ENCODE data around the gene DPYSL5.

The DPYSL5 gene

DNA sequence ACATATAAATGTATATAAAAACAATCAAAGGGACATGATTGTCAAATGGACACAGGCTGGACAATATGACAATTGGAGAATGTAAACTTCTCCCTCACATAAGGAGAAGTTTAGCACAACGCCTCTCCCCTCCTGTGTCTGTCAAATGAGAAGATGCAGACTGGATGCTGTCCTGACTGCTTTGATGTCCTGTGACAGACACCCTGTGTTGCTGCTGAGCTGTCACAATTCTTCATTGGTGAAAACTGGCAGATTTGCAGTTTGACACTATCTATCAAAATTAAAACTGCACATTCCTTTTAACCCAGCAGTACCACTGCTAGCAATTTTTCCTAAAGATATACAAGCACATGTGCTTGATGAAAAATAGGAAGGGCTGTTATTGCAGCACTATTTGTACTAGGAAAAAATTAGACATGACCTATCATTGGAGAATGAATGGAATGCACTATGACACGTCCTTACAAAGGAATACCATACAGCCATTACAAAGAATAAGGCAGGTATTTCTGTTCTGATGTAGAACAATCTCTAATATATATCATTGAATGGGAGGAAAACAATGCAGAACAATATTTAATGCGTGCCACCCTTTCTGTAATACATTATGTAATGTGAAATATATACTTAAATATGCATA is 12.4 kb downstream of the DPYSL5 start:
- H3K9ac ChIP-seq (ENCODE audit: low read length) = no peak overlapping the region
- no peak overlapping the region for H3K27ac ChIP-seq (ENCODE audit: low read length)
- H3K36me3 ChIP-seq (ENCODE audit: control insufficient read depth, low read depth, low read length) = no peaks in the 10 kb centered on the region
- no peaks in the 10 kb centered on the region for H3K4me1 ChIP-seq (ENCODE audit: control insufficient read depth, low read depth, low read length)
- H3K9me3 ChIP-seq (ENCODE audit: control insufficient read depth, low read depth, low read length) = no peaks in the 10 kb centered on the region
- H3K27me3 ChIP-seq (ENCODE audit: control insufficient read depth, insufficient read depth, low read length) = peaks cover 5% of the 10 kb centered on the region
- H3K4me3 ChIP-seq (ENCODE audit: low read length) = no peak overlapping the region

GRCh38 chr2:26861610-26862224 is 13.8 kb downstream of the DPYSL5 start:
- no peaks in the 10 kb centered on the region for H3K36me3 ChIP-seq (ENCODE audit: control insufficient read depth, low read depth, low read length)
- H3K9me3 ChIP-seq (ENCODE audit: control insufficient read depth, low read depth, low read length) = no peaks in the 10 kb centered on the region
- H3K4me3 ChIP-seq (ENCODE audit: low read length) = no peak overlapping the region
- no peaks in the 10 kb centered on the region for H3K27me3 ChIP-seq (ENCODE audit: control insufficient read depth, insufficient read depth, low read length)
- H3K27ac ChIP-seq (ENCODE audit: low read length) = no peak overlapping the region
- H3K9ac ChIP-seq (ENCODE audit: low read length) = no peak overlapping the region
- peaks cover 4% of the 10 kb centered on the region for H3K4me1 ChIP-seq (ENCODE audit: control insufficient read depth, low read depth, low read length)

DNA sequence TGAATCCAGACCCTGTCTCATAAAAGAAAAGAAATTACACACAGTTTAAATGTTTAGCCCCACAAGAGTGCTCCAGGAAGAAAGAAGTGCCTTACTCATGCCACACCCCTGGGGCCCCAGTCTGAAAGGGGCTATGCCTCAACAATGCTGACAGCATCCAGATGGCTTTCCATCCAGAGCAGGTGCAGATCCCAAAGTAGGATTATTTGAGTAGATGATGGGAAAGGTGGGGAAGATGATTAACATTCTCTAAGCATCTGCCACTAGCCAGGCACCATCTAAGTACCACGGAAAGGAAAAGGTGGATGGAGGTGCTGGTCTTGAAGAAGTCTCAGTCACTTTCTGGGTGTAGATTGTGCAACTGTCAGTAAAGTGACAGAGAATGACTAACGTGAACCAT is 16.3 kb downstream of the DPYSL5 start:
- H3K27me3 ChIP-seq (ENCODE audit: control insufficient read depth, insufficient read depth, low read length) = no peaks in the 10 kb centered on the region

DNA sequence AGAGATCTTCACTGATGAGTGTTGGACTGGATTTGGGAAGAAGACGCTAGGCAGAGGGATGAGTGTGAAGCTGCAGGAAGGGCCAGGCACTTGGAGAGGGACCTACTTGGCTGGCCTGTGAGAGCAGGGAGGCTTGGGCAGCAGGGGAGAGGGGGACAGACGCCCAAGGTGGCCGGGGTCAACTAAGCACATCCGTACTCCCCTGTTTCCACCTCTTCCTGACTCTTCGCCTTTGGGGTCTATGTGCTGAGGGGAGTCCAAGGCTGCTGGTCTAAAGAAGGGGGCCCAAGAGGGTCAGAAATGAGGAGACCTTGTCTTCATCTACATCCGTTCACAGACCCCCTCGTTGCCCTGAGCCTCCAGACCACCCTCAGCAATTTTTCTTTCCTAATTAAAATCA is 16.7 kb downstream of the DPYSL5 start:
- H3K4me3 ChIP-seq (ENCODE audit: low read length) = no peak overlapping the region
- H3K9me3 ChIP-seq (ENCODE audit: control insufficient read depth, low read depth, low read length) = no peaks in the 10 kb centered on the region
- H3K9ac ChIP-seq (ENCODE audit: low read length) = no peak overlapping the region
- H3K27ac ChIP-seq (ENCODE audit: low read length) = no peak overlapping the region
- H3K4me1 ChIP-seq (ENCODE audit: control insufficient read depth, low read depth, low read length) = peaks cover 4% of the 10 kb centered on the region
- no peaks in the 10 kb centered on the region for H3K36me3 ChIP-seq (ENCODE audit: control insufficient read depth, low read depth, low read length)
- no peaks in the 10 kb centered on the region for H3K27me3 ChIP-seq (ENCODE audit: control insufficient read depth, insufficient read depth, low read length)

More for the DNA sequence above, 16.3 kb downstream of the DPYSL5 start:
- no peaks in the 10 kb centered on the region for H3K9me3 ChIP-seq (ENCODE audit: control insufficient read depth, low read depth, low read length)
- H3K4me1 ChIP-seq (ENCODE audit: control insufficient read depth, low read depth, low read length) = peaks cover 4% of the 10 kb centered on the region
- no peak overlapping the region for H3K9ac ChIP-seq (ENCODE audit: low read length)
- no peak overlapping the region for H3K27ac ChIP-seq (ENCODE audit: low read length)
- no peak overlapping the region for H3K4me3 ChIP-seq (ENCODE audit: low read length)
- no peaks in the 10 kb centered on the region for H3K36me3 ChIP-seq (ENCODE audit: control insufficient read depth, low read depth, low read length)

- H3K4me1 ChIP-seq (ENCODE audit: control insufficient read depth, low read depth, low read length) = peaks cover 4% of the 10 kb centered on the region
- no peak overlapping the region for H3K4me3 ChIP-seq (ENCODE audit: low read length)
- H3K9me3 ChIP-seq (ENCODE audit: control insufficient read depth, low read depth, low read length) = no peaks in the 10 kb centered on the region
- H3K27me3 ChIP-seq (ENCODE audit: control insufficient read depth, insufficient read depth, low read length) = peaks cover 18% of the 10 kb centered on the region
- H3K36me3 ChIP-seq (ENCODE audit: control insufficient read depth, low read depth, low read length) = no peaks in the 10 kb centered on the region
- H3K9ac ChIP-seq (ENCODE audit: low read length) = no peak overlapping the region
- H3K27ac ChIP-seq (ENCODE audit: low read length) = no peak overlapping the region
Observed at GRCh38 chr2:26870585-26871095, 22.7 kb downstream of the DPYSL5 start.

DNA sequence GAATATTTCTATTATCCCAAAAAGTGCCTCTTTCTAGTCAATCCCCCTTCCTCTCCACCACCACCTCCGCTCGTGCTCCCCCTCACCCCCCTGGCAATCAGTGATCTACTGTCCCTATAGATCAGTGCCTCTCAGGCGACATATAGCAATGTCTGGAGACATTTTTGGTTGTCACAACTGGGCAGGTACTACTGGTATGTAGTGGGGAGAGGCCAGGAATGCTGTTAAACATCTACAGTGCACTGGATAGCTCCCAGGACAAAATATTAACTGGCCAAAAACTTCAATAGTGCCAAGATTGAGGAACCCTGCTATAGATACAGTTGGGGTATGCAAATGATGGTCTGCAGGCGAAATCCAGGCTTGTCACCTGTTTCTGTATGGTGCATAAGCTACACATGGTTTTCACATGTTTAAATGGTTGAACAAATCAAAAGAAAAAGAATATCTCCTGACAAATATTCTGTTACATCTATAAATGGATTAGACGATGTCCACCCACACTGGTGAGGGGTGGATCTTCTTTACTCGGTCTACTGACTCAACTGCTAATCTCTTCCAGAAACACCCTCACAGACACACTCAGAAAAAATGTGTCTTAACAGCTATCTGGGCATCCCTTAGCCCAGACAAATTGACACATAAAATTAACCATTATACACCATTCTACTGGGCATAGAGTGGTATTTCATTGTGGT is 25.5 kb downstream of the DPYSL5 start:
- Histone ChIP-seq H3K36me3 (ENCODE audit: control insufficient read depth, low read depth, low read length) (no peaks in the 10 kb centered on the region), H3K9me3 (ENCODE audit: control insufficient read depth, low read depth, low read length) (no peaks in the 10 kb centered on the region), H3K4me3 (ENCODE audit: low read length) (no peak overlapping the region), H3K9ac (ENCODE audit: low read length) (no peak overlapping the region), H3K27me3 (ENCODE audit: control insufficient read depth, insufficient read depth, low read length) (peaks cover 18% of the 10 kb centered on the region), H3K27ac (ENCODE audit: low read length) (no peak overlapping the region), H3K4me1 (ENCODE audit: control insufficient read depth, low read depth, low read length) (no peaks in the 10 kb centered on the region)

- Histone ChIP-seq H3K27me3 (ENCODE audit: control insufficient read depth, insufficient read depth, low read length) (peaks cover 18% of the 10 kb centered on the region), H3K9ac (ENCODE audit: low read length) (no peak overlapping the region), H3K4me1 (ENCODE audit: control insufficient read depth, low read depth, low read length) (no peaks in the 10 kb centered on the region)
Observed at GRCh38 chr2:26874514-26874913, 26.6 kb downstream of the DPYSL5 start.

GRCh38 chr2:26875065-26875634 is 27.2 kb downstream of the DPYSL5 start:
- H3K9ac ChIP-seq (ENCODE audit: low read length) = no peak overlapping the region
- H3K36me3 ChIP-seq (ENCODE audit: control insufficient read depth, low read depth, low read length) = no peaks in the 10 kb centered on the region
- H3K4me3 ChIP-seq (ENCODE audit: low read length) = no peak overlapping the region
- H3K9me3 ChIP-seq (ENCODE audit: control insufficient read depth, low read depth, low read length) = no peaks in the 10 kb centered on the region
- no peaks in the 10 kb centered on the region for H3K4me1 ChIP-seq (ENCODE audit: control insufficient read depth, low read depth, low read length)
- H3K27ac ChIP-seq (ENCODE audit: low read length) = no peak overlapping the region
- H3K27me3 ChIP-seq (ENCODE audit: control insufficient read depth, insufficient read depth, low read length) = peaks cover 18% of the 10 kb centered on the region

More at GRCh38 chr2:26874514-26874913, 26.6 kb downstream of the DPYSL5 start:
- Histone ChIP-seq H3K4me3 (ENCODE audit: low read length) (no peak overlapping the region), H3K9me3 (ENCODE audit: control insufficient read depth, low read depth, low read length) (no peaks in the 10 kb centered on the region), H3K27ac (ENCODE audit: low read length) (no peak overlapping the region), H3K36me3 (ENCODE audit: control insufficient read depth, low read depth, low read length) (no peaks in the 10 kb centered on the region)

- Histone ChIP-seq H3K9me3 (ENCODE audit: control insufficient read depth, low read depth, low read length) (no peaks in the 10 kb centered on the region), H3K27me3 (ENCODE audit: control insufficient read depth, insufficient read depth, low read length) (peaks cover 12% of the 10 kb centered on the region), H3K9ac (ENCODE audit: low read length) (no peak overlapping the region), H3K36me3 (ENCODE audit: control insufficient read depth, low read depth, low read length) (no peaks in the 10 kb centered on the region), H3K4me1 (ENCODE audit: control insufficient read depth, low read depth, low read length) (no peaks in the 10 kb centered on the region), H3K4me3 (ENCODE audit: low read length) (no peak overlapping the region), H3K27ac (ENCODE audit: low read length) (no peak overlapping the region)
Observed at GRCh38 chr2:26875808-26876207, 27.9 kb downstream of the DPYSL5 start.

GRCh38 chr2:26876260-26876659 is 28.3 kb downstream of the DPYSL5 start:
- Histone ChIP-seq H3K4me3 (ENCODE audit: low read length) (no peak overlapping the region), H3K9me3 (ENCODE audit: control insufficient read depth, low read depth, low read length) (no peaks in the 10 kb centered on the region), H3K27ac (ENCODE audit: low read length) (no peak overlapping the region), H3K36me3 (ENCODE audit: control insufficient read depth, low read depth, low read length) (no peaks in the 10 kb centered on the region), H3K27me3 (ENCODE audit: control insufficient read depth, insufficient read depth, low read length) (peaks cover 10% of the 10 kb centered on the region), H3K4me1 (ENCODE audit: control insufficient read depth, low read depth, low read length) (no peaks in the 10 kb centered on the region), H3K9ac (ENCODE audit: low read length) (no peak overlapping the region)

- Histone ChIP-seq H3K27ac (ENCODE audit: low read length) (no peak overlapping the region), H3K27me3 (ENCODE audit: control insufficient read depth, insufficient read depth, low read length) (peaks cover 10% of the 10 kb centered on the region), H3K9me3 (ENCODE audit: control insufficient read depth, low read depth, low read length) (no peaks in the 10 kb centered on the region), H3K9ac (ENCODE audit: low read length) (no peak overlapping the region), H3K36me3 (ENCODE audit: control insufficient read depth, low read depth, low read length) (no peaks in the 10 kb centered on the region), H3K4me1 (ENCODE audit: control insufficient read depth, low read depth, low read length) (no peaks in the 10 kb centered on the region), H3K4me3 (ENCODE audit: low read length) (no peak overlapping the region)
Observed at GRCh38 chr2:26877276-26877675, 29.3 kb downstream of the DPYSL5 start.

All from iPS-18a (cell line).